DOHH2 (cell line): ENCODE data around the gene USP30.
"Not testable (repeated sequence)": the region's sequence is repeated elsewhere in the genome, so short reads cannot be mapped to it uniquely, and the experiment has no call there.

Source experiments
- H3F3A ChIP-seq: fragments of 200-600 bp; sonication (generic), shearing (Covaris generic); 2 replicates; pipeline ENCODE4 v1.6.0; 2016; ENCODE audit warnings: antibody characterized with exemption, mild to moderate bottlenecking; ENCODE audit not compliant: control insufficient read depth, insufficient read depth
- H3K27ac ChIP-seq: fragments of 200-600 bp; sonication (generic); 2 replicates; pipeline ENCODE4 v1.5.1; 2014; ENCODE audit warnings: low read depth, mild to moderate bottlenecking, low read length, moderate library complexity
- H3K27me3 ChIP-seq: fragments of 200-600 bp; sonication (generic); 2 replicates; pipeline ENCODE4 v1.6.1; 2014; ENCODE audit warnings: mild to moderate bottlenecking, low read length, mixed read lengths; ENCODE audit not compliant: control insufficient read depth
- H3K36me3 ChIP-seq: fragments of 200-600 bp; sonication (generic); 2 replicates; pipeline ENCODE4 v1.6.1; 2014; ENCODE audit warnings: mild to moderate bottlenecking, low read length, moderate library complexity, mixed read lengths; ENCODE audit not compliant: control insufficient read depth
- H3K4me1 ChIP-seq: fragments of 200-600 bp; sonication (generic); 2 replicates; pipeline ENCODE4 v1.6.1; 2014; ENCODE audit warnings: mild to moderate bottlenecking, low read length, mixed read lengths; ENCODE audit not compliant: control insufficient read depth
- H3K4me2 ChIP-seq: fragments of 200-600 bp; sonication (generic); 2 replicates; pipeline ENCODE4 v1.6.0; 2014; ENCODE audit warnings: mild to moderate bottlenecking, low read length, moderate library complexity
- H3K4me3 ChIP-seq: fragments of 200-600 bp; sonication (generic); 2 replicates; pipeline ENCODE4 v1.5.1; 2014; ENCODE audit warnings: mild to moderate bottlenecking, low read length, mixed read lengths
- H3K79me2 ChIP-seq: fragments of 200-600 bp; sonication (generic); 2 replicates; pipeline ENCODE4 v1.6.1; 2014; ENCODE audit warnings: mild to moderate bottlenecking, low read length, mixed read lengths; ENCODE audit not compliant: control insufficient read depth
- H3K9me2 ChIP-seq: fragments of 200-600 bp; sonication (generic); replicated peaks from 2 replicates; pipeline ENCODE4 v1.6.1; 2014; ENCODE audit warnings: mild to moderate bottlenecking, low read length, mixed read lengths; ENCODE audit not compliant: control insufficient read depth
- H3K9me3 ChIP-seq: fragments of 200-600 bp; sonication (generic); 2 replicates; pipeline ENCODE4 v1.6.1; 2014; ENCODE audit warnings: antibody characterized with exemption, low read length, mixed read lengths; ENCODE audit not compliant: control insufficient read depth, insufficient read depth
- H4K20me1 ChIP-seq: fragments of 200-600 bp; sonication (generic); 2 replicates; pipeline ENCODE4 v1.6.0; 2014; ENCODE audit warnings: low read depth, mild to moderate bottlenecking, antibody characterized with exemption, low read length, moderate library complexity; ENCODE audit not compliant: control insufficient read depth, insufficient read depth
- CTCF ChIP-seq: fragments of 200-600 bp; sonication (generic); IDR thresholded peaks from one replicate; pipeline ENCODE4 v1.5.1; 2014; ENCODE audit warnings: antibody characterized with exemption, mild to moderate bottlenecking, low read depth, low read length; ENCODE audit not compliant: poor library complexity, severe bottlenecking
- EZH2phosphoT487 ChIP-seq: fragments of 200-600 bp; sonication (generic); IDR thresholded peaks from 2 replicates; pipeline ENCODE4 v1.6.1; 2017; ENCODE audit warnings: borderline replicate concordance, mild to moderate bottlenecking, antibody characterized with exemption, low read length, moderate library complexity, mixed read lengths

The USP30 gene

GRCh38 chr12:109020796-109021380 is 31.5 kb upstream of the USP30 start, which contains the start of gene SVOP:
Gene SVOP, minus strand, starts transcription at chr12:109021068. Its CDS starts 200 bp downstream, at chr12:109020868.
- no peak for TF ChIP-seq EZH2phosphoT487
- H3K9me3 ChIP-seq = no peaks in the 10 kb centered on the region
- H3K4me1 ChIP-seq = no peaks in the 10 kb centered on the region; the same call in 1 of the 2 replicates
- no peaks in the 10 kb centered on the region for H4K20me1 ChIP-seq
- H3K9me2 ChIP-seq = no peaks in the 10 kb centered on the region
- no peak within 1 kb of the TSS for H3K27ac ChIP-seq
- no peaks in the 10 kb centered on the region for H3K79me2 ChIP-seq
- no peak within 1 kb of the TSS for H3K4me2 ChIP-seq
- peaks cover 30% of the 10 kb centered on the region for H3K27me3 ChIP-seq
- no peaks in the 10 kb centered on the region for H3F3A ChIP-seq
- no peak within 1 kb of the TSS for H3K4me3 ChIP-seq
- no peaks in the 10 kb centered on the region for H3K36me3 ChIP-seq

DNA sequence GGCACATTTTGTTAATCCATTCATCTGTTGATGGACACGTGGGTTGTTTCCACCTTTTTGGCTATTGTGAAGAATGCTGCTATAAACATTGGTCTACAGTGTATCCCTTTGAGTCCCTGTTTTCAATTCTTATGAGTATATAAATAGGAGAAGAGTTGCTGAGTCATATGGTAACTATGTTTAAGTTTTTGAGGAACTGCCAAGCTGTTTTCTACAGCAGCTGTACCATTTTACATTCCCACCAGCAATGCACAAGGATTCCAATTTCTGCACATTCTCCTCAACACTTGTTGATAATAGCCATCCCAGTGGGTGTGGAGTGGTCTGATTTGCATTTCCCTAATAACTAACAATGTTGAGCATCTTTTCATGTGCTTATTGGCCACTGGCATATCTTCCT is 24.6 kb upstream of the USP30 start:
- Histone ChIP-seq H3K9me2 (no peaks in the 10 kb centered on the region), H3K27ac (no peak overlapping the region), H4K20me1 (no peaks in the 10 kb centered on the region), H3K27me3 (peaks cover 13% of the 10 kb centered on the region; the same call in 1 of the 2 replicates), H3K79me2 (no peaks in the 10 kb centered on the region), H3K4me2 (no peak overlapping the region), H3F3A (no peaks in the 10 kb centered on the region), H3K4me3 (no peak overlapping the region), H3K36me3 (no peaks in the 10 kb centered on the region), H3K9me3 (no peaks in the 10 kb centered on the region), H3K4me1 (no peaks in the 10 kb centered on the region)
- TF ChIP-seq EZH2phosphoT487 (no peak), CTCF (no peak)

GRCh38 chr12:109028624-109029023 is 23.8 kb upstream of the USP30 start:
- not testable (repeated sequence) for H3K27ac ChIP-seq, H3K4me1 ChIP-seq, H4K20me1 ChIP-seq, H3K9me3 ChIP-seq, H3K9me2 ChIP-seq, H3K79me2 ChIP-seq, H3F3A ChIP-seq, H3K4me2 ChIP-seq, H3K4me3 ChIP-seq, H3K36me3 ChIP-seq
- peaks cover 13% of the 10 kb centered on the region; the same call in 1 of the 2 replicates for H3K27me3 ChIP-seq

DNA sequence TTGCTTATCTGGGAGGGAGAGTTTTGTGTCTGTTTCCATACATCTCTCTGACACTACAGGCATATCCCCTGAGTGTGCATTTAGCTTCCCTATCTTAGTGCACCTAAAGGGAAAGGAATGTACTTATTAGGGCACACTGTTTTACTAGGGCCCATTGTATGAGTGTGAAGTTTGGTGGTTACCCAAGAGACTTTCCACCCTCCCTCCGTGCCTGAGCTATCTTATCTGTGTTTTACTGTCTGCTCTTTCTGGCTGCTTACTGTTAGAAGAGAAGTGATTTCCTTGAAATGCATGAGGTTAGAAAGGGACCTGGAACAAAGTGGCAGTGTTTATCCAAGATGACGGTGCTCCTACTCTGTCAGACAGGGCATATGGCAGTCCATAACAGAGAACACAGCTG is 23.0 kb upstream of the USP30 start:
- Histone ChIP-seq H3F3A (no peaks in the 10 kb centered on the region), H4K20me1 (no peaks in the 10 kb centered on the region), H3K27ac (no peak overlapping the region), H3K4me2 (no peak overlapping the region), H3K79me2 (no peaks in the 10 kb centered on the region), H3K27me3 (peaks cover 13% of the 10 kb centered on the region; the same call in 1 of the 2 replicates), H3K4me3 (no peak overlapping the region), H3K36me3 (no peaks in the 10 kb centered on the region), H3K9me2 (no peaks in the 10 kb centered on the region), H3K9me3 (no peaks in the 10 kb centered on the region), H3K4me1 (no peaks in the 10 kb centered on the region)
- TF ChIP-seq CTCF = no peak
- no peak for TF ChIP-seq EZH2phosphoT487
